ENCODE data around the gene SETMAR.
"Not testable (repeated sequence)": the region's sequence is repeated elsewhere in the genome, so short reads cannot be mapped to it uniquely, and the experiment has no call there.

SETMAR gene

DNA sequence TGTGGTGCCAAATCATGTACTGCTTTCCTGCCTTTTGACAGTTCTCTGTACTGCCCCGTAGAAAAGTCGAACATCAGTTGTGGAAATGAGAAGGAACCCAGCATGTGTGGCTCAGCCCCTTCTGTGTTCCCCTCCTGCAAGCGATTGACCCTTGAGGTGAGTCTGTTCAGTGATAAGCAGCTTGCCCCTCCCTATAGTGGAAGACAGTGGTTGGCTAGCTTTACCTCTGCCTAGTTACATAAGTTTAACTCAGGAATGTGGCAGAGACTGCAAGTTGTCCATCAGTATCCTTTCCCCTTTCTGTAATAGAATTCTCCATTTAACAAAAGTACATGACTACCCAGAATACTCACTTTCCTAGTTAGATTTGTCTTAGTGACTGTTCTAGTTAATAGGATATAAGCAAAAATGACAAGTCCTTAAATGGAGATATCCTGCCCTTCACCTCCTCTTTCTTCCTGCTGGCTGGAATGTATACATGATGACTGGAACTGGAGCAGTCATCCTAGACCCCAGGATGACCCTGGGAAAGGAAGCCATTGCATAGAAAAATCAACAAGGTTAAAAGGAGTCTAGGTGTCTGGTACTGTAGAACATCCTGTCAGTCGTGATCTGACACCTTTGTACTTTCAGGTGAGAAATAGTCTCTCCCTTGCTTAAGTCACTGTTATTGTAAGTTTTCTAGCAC, 10.6 kb downstream of the SETMAR start:
- DNase-seq (ENCODE audit: low read depth in 2 of 2): no peak

DNA sequence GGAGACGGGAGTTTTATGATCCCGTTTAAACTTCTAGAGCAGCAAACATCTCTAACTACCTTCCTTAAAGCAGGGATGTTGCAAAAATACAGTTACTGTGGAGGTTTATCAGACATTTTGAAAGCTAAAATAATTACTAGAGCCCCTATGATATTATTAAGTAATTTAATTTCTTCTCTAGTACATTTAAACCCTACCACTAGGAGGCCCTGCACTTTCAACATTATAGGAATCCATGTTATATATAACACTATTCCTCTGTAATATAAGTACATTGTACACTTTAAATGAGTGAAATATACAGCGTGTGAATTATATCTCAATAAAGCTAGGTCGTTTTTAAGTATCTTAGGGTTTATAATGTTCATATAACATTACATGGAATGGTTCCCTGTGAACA, 11.5 kb downstream of the SETMAR start:
- no peak for DNase-seq (ENCODE audit: low read depth in 2 of 2)

GRCh38 chr3:4320096-4320911, 17.1 kb downstream of the SETMAR start:
- no peak for DNase-seq (ENCODE audit: low read depth in 2 of 2)

- DNase-seq (ENCODE audit: low read depth in 2 of 2): no peak
Observed at GRCh38 chr3:4321732-4322131, 18.6 kb downstream of the SETMAR start.

DNA sequence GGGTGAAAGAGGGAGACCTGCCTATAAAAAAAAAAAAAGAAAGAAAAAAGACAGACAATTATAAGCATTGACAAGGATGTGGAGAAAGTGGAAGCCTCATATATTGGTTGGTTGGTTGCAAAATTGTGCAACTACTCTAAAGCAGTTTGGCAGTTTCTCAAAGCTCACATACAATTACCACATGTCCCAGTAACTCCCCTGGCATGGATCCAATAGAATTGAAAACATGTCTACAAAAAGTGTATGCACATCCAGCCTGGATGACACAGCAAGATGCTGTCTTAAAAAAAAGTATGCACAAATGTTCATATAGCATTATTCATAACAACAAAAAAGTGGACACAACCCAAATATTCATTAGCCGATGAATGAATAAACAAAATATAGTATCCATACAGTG, 19.5 kb downstream of the SETMAR start:
- DNase-seq (ENCODE audit: low read depth in 2 of 2): no peak

GRCh38 chr3:4323246-4324027, 20.3 kb downstream of the SETMAR start:
- DNase-seq (ENCODE audit: low read depth in 2 of 2): no peak

- no peak for DNase-seq (ENCODE audit: low read depth in 2 of 2)
Observed at GRCh38 chr3:4326868-4327267, 23.7 kb downstream of the SETMAR start.

DNA sequence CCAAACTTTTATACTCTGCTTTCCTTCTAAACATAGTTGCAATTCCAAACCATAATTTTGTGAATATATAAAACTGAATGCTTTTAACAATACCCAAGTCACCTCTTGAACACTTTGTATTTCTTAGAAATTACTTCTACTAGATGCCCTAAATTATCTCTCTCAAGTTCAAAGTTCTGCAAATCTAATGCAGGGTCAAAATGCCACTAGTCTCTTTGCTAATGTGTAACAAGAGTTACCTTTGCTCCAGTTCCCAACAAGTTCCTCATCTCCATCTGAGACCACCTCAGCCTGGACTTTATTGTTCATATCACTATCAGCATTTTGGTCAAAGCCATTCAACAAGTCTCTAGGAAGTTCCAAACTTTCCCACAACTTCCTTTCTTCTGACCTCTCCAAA, 26.6 kb downstream of the SETMAR start:
- not testable (repeated sequence) for DNase-seq (ENCODE audit: low read depth in 2 of 2)

GRCh38 chr3:4332111-4332510, 28.9 kb downstream of the SETMAR start:
- no peak for DNase-seq (ENCODE audit: low read depth in 2 of 2)

GRCh38 chr3:4332574-4332973, 29.4 kb downstream of the SETMAR start:
- no peak for DNase-seq (ENCODE audit: low read depth in 2 of 2)

GRCh38 chr3:4332991-4333390, 29.8 kb downstream of the SETMAR start:
- no peak for DNase-seq (ENCODE audit: low read depth in 2 of 2)

DNA sequence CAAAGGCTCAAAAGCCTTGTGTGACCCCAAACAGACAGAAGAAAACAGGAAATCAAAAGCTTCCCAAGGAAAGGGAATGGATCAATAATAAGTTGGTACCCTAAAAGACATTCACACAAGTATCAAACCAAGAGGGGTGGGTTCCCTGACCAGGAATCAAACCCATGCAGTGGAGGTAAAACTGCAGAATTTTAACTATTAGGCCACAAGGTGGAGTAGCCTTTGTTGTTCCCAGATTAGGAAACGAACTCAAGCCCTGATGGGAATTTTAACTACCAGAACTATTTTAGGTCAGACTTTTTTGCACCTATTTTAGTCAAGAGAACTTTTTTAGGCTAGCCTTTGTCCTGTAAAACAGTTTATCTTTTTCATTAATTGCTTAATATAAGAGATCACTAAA, 31.4 kb downstream of the SETMAR start:
- DNase-seq (ENCODE audit: low read depth in 2 of 2): no peak

GRCh38 chr3:4335840-4336562, 32.8 kb downstream of the SETMAR start:
- DNase-seq (ENCODE audit: low read depth in 2 of 2): no peak

DNA sequence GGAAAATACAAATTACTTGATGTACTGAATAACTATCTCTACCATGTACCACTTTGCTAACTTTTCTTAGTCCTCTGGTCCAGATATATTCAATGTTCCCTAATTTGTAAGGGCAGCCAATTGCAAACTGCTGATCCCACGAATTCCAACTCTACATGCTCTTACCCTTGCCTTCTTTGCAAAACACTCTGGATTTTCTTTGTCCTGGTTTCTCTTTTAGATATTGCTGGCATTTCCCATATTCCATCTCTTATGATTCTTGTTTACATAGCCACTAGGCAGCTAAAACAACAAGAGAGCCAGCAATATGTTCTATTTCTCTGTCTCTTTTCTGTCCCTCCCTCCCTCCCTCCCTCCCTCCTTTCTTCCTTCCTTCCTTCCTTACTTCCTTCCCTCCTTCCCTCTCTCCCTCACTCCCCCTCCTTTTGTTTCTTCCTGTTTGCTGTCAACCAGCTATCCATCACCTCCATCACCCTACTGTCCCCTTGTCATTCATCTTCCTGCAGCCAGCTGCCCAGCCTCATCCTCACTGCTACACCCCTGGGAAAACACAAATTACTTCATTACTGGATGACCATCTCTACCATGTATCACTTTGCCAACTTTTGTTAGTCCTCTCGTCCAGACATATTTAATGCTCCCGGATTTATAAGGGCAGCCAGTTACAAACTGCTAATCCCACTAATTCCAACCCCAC, 33.8 kb downstream of the SETMAR start:
- no peak for DNase-seq (ENCODE audit: low read depth in 2 of 2)

DNA sequence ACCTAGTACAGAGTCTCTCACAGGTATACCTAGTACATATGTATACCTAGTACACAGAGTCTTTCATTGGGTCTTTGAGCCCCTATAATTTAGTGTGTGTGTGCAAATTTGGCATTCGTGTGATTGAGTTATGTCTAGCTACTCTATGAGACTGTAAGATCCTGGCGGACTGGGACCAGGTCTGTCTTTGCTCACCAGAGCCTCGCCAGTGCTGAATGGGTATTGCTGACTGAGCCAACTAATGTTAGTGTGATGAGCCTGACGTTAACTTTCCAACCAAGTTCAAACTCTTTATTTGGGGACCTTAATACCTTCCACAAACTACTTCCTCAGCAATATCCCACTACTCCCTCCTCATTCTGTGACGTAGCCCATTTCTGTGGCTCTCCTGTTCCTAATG, 35.6 kb downstream of the SETMAR start:
- no peak for DNase-seq (ENCODE audit: low read depth in 2 of 2)

GRCh38 chr3:4340077-4340410, 36.9 kb downstream of the SETMAR start:
- DNase-seq (ENCODE audit: low read depth in 2 of 2): no peak

- DNase-seq (ENCODE audit: low read depth in 2 of 2): no peak
Observed at GRCh38 chr3:4340411-4341335, 37.5 kb downstream of the SETMAR start.

DNA sequence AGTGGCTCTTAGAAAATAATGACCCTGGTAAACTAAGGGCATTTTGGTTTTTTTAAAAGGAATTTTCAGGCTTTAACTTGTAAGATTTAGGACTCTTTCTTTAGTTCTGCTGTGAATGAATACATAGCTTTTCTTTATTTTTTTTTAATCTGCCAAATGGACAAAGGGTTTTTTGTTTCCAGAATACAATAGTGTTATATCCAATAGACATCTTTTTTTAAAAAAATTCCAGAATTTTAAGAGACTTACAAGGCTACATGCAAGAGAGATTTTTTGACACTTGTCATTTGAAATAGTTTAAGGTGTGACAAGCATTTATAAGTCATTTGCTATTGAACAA, 38.1 kb downstream of the SETMAR start:
- no peak for DNase-seq (ENCODE audit: low read depth in 2 of 2)

DNA sequence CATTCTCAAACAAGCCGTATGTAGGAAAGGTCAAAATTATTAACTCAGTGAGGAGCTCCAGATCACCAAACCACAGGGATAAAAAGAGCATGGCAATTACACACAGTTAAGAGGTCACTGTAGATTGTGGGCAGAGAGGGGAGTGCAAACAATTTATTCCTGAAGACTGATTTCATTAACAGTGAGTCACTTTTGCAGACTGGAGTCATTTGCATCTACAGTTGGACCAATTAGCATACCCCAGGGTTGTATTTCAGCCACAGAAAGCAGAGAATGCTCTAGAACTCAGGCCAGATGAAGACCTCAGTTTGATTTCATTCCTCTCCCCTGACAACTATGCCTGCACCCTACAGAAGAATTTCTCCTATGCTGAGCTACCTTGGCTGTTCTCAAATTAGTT, 40.1 kb downstream of the SETMAR start:
- no peak for DNase-seq (ENCODE audit: low read depth in 2 of 2)

- peak; percentile 13 to 33 for DNase-seq (ENCODE audit: low read depth in 2 of 2)
Observed at GRCh38 chr3:4350789-4351163, 47.6 kb downstream of the SETMAR start.
